Ovary (tissue), 3 donors: Measurements from ENCODE around the gene SAG.

Source experiments
- CTCF ChIP-seq, 3 donors: fragments of 450-650 bp in 2 of 3; fragments of 200-600 bp in 1 of 3; IDR thresholded peaks; one replicate each; pipeline versions ENCODE4 v1.5.1 to v1.8.0; 2016 to 2022; ENCODE audit warnings: antibody characterized with exemption in 3 of 3, mild to moderate bottlenecking in 1 of 3
- POLR2A ChIP-seq: fragments of 450-650 bp; IDR thresholded peaks from one replicate; pipeline ENCODE4 v1.6.1; 2017; ENCODE audit warnings: antibody characterized with exemption, mild to moderate bottlenecking, moderate library complexity
- donor health status: DM: no; HTN: no; CAD: no.

GRCh38 chr2:233387225-233387624, 79.6 kb downstream of the SAG start:
- TF ChIP-seq CTCF (IDR thresholded peaks at IDR 0.05) (no peak), POLR2A (no peak)
